Uterus (tissue), 2 donors: Measurements from ENCODE around the gene EPHA5.

Experiments
- POLR2A ChIP-seq, 2 donors: fragments of 450-650 bp; IDR thresholded peaks; one replicate each; pipeline ENCODE4 v1.6.1; 2016; ENCODE audit warnings: antibody characterized with exemption in 2 of 2, mild to moderate bottlenecking in 1 of 2, moderate library complexity in 1 of 2
- TF ChIP-seq, protein P1 (sequence below), 4 experiments: fragments of 200-600 bp in 2 of 4; fragments of 450-650 bp in 2 of 4; sonication (generic) in 2 of 4; IDR thresholded peaks; one replicate each; pipeline ENCODE4 v1.5.1; 2016 to 2019; ENCODE audit warnings: antibody characterized with exemption in 4 of 4, mild to moderate bottlenecking in 2 of 4, moderate library complexity in 1 of 4

GRCh38 chr4:65508168-65508567, 162.1 kb downstream of the EPHA5 start:
- TF ChIP-seq, protein P1, sequence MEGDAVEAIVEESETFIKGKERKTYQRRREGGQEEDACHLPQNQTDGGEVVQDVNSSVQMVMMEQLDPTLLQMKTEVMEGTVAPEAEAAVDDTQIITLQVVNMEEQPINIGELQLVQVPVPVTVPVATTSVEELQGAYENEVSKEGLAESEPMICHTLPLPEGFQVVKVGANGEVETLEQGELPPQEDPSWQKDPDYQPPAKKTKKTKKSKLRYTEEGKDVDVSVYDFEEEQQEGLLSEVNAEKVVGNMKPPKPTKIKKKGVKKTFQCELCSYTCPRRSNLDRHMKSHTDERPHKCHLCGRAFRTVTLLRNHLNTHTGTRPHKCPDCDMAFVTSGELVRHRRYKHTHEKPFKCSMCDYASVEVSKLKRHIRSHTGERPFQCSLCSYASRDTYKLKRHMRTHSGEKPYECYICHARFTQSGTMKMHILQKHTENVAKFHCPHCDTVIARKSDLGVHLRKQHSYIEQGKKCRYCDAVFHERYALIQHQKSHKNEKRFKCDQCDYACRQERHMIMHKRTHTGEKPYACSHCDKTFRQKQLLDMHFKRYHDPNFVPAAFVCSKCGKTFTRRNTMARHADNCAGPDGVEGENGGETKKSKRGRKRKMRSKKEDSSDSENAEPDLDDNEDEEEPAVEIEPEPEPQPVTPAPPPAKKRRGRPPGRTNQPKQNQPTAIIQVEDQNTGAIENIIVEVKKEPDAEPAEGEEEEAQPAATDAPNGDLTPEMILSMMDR (IDR thresholded peaks at IDR 0.05) = no peak
- no peak for TF ChIP-seq POLR2A (IDR thresholded peaks at IDR 0.05)
